GM18498 (cell line): ENCODE measurements around the gene PHKB.
"Not testable (repeated sequence)": the region's sequence is repeated elsewhere in the genome, so short reads cannot be mapped to it uniquely, and the experiment has no call there.

Source experiments
- ATAC-seq: cut with Tn5 transposase; IDR thresholded peaks from one replicate; pipeline ENCODE4 v1.9.1; 2021; ENCODE audit warnings: mild to moderate bottlenecking, moderate library complexity; ENCODE audit not compliant: unreplicated experiment

The PHKB gene

DNA sequence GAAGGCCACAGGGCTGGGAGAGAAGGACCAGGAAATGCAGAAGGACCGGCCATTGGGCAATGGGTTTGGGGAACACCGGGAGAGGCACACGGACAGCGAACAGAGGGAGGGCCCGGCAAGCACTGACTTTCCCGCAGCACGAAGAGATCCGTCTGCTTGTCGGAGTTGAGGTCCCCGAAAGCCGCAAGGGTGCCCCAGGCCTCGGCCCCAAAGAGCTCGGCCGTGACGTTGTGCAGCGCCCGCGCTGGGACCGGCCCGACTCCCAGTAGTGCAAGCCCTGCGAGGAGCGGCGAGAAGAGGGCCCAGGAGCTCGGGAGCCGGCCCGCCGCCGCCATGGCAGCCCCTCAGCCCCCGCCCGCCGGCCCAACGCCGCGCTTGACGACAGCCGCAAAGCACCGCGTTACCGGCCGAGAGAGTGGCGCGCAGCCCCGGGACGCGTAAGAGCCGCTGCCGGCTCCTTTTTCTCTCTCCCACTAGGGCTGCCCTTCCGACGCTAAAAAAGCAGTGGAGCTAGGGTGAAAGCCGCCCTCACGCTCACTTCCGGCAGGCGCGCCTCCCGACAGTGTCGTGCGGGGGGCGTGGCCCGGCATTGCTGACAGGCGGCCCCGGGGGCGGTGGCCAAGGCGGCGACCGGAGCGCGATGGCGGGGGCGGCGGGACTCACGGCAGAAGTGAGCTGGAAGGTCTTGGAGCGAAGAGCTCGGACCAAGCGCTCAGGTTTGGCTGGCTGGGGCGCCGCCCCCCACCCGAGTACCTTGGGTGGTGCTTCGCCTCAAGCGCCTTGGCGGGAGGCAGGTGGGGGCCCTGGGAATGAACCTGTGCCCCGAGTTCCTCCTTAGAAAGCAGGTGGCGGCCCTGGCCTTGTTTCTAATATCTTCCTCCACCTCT lies at the start of gene PHKB, which contains the start of gene ITFG1:
TSS of gene PHKB (plus strand) at position 621 of the 887 bp plus-strand sequence. CDS start at position 641, 20 bp downstream.
TSS of gene ITFG1 (minus strand) at position 353 of the 887 bp plus-strand sequence. CDS start at position 335, 18 bp downstream.
- peak; percentile 80 for ATAC-seq

DNA sequence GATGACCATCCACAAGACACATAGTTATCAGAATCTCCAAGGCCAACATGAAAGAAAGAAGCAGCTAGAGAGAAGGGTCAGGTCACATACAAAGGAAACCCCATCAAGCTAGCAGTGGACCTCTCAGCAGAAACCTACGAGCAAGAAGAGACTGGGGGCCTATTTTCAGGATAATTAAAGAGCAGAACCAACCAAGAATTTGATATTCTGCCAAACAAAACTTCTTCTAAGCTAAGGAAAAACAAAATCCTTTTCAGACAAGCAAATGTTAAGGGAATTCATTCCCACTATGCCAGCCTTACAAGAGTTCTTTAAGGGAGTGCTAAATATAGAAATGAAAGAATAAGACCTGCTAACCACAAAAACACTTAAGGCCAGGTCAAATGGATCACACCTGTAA lies 48.1 kb upstream of the PHKB start:
- no peak for ATAC-seq

DNA sequence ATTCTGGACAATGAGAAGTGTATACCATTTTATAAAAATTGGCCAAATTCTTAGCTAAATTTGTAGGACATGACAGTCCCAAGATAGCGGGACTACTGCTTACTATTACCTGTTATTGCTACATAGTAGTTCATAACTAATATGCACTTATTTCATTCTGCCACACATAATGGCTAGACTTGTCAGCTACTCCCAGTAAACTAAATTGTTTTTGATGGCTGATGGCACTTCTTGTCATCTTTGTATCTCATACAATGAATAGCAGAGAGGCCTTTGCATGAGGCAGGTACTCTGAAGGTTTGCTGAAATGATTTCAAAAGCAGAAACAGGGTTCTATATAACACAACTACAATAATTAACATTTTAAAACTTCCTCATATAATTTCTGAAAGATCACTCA lies 44.3 kb upstream of the PHKB start:
- ATAC-seq, result no peak

DNA sequence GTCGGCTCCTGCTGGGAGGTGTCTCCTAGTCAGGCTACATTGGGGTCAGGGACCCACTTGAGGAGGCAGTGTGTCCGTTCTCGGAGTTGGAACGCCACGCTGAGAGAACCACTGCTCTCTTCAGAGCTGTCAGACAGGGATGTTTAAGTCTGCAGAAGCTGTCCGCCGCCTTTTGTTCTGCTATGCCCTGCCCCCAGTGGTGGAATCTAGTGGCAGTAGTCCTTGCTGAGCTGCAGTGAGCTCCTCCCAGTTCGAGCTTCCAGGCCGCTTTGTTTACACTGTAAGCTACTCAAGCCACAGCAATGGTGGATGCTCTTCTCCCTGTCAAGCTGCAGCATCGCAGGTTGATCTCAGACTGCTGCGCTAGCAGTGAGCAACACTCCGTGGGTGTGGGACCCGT lies 36.3 kb upstream of the PHKB start:
- no peak for ATAC-seq

DNA sequence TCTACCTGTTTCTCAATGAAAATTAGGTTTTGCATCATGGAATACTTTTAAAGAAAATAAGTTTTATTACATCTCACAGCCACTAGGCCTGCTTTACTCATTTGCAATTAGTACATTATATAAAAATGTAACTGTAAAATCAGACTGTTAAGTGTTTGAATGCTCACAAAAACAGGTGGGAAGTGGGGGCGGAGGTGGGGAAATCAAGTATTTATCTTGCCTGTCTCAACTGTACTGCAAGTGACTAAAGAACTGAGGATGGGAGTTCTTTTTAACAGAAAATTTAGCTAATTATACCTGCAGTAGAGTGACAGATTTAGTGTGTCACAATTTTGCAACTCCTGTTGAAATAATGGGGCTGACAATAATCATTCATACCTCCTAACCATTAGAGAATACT lies 34.3 kb upstream of the PHKB start:
- no peak for ATAC-seq

DNA sequence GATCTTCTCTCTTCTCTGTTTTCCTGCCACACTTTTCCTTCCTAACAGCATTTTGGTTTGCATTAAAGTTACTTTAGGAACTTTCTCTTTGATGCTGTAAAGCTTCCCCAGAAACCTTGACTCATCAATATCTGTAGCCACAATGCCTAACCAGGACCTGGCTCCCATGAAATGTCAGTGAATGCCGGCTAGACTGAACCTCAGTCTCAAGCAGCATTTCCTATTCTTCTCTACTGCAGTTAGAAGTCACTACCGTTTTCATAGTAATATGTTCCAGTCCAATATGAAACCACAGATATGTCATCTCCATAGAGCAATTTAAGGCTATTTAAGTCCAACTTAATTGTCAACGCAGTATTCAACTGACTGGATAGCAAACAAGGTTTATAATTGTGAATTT lies 29.2 kb upstream of the PHKB start:
- ATAC-seq, result no peak

DNA sequence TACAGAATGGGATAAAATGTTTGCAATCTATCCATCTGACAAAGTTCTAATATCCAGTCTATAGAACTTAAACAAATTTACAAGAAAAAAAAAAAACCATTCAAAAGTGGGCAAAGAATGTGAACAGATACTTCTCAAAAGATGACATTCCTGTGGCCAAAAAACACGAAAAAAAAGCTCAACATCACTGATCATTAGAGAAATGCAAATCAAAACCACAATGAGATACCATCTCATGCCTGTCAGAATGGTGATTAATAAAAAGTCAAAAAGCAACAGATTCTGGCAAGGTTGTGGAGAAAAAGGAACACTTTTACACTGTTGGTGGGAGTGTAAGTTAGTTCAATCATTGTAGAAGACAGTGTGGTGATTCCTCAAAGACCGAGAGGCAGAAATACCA lies 26.9 kb upstream of the PHKB start:
- not testable (repeated sequence) for ATAC-seq

DNA sequence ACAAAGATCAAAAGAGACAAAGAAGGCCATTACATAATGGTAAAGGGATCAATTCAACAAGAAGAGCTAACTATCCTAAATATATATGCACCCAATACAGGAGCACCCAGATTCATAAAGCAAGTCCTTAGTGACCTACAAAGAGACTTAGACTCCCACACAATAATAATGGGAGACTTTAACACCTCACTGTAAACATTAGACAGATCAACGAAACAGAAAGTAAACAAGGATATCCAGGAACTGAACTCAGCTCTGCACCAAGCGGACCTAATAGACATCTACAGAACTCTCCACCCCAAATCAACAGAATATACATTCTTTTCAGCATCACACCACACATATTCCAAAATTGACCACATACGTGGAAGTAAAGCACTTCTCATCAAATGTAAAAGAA lies 21.1 kb upstream of the PHKB start:
- not testable (repeated sequence) for ATAC-seq

DNA sequence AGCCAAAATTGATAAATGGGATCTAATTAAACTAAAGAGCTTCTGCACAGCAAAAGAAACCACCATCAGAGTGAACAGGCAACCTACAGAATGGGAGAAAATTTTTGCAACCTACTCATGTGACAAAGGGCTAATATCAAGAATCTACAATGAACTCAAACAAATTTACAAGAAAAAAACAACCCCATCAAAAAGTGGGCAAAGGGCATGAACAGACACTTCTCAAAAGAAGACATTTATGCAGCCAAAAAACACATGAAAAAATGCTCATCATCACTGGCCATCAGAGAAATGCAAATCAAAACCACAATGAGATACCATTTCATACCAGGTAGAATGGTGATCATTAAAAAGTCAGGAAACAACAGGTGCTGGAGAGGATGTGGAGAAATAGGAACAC lies 18.2 kb upstream of the PHKB start:
- not testable (repeated sequence) for ATAC-seq

DNA sequence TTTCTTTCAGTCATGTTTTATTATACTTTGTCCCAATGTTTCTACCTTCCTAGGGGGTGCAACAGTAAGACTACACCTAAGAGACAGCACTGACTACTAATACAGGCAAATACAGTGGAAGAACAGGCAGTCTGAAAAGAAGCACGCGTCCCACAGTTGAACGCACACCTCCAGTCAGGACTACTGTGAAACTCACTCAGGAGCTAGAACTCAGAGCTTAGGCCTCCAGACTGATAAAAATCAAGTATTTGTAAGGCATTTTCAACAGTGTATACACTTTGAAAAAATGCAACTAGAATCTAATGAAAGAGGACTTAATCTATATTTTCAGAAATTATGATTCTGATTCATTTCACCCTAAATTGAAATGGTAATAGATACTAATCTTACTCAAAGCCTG lies 14.7 kb upstream of the PHKB start:
- no peak for ATAC-seq

DNA sequence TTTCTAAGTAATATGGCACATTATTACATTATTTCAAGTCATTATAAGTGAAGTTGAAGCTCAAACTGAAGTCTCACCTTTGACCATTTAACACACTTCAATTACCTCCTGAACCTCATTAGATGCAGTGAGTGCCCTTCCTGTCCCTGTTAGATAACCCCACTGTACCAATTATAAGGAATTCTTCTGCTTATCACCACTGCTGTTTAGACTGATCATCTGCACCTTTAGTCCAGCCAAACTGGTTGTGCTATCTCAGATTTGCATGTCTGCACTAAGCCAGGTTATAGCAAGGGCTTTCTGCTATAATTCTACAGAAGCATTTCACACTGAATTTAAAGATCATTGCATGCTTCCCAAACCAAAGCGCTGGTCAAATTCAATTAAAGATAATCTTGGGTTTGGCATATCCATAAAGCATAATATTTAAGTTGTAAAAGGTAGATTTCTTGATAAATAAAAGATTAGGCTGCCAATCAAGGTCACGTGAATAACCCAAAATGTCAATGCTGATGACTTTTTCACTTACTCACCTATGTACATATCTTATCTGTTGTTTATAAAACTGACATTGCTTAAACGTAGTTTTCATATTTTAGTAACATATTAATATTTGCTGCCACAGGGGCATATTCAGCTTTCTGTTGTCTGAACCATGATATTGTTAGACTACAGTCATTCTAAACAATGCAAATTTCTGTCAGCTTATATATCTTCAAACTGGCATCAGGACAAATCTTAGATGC lies 12.1 kb upstream of the PHKB start:
- ATAC-seq, result no peak

DNA sequence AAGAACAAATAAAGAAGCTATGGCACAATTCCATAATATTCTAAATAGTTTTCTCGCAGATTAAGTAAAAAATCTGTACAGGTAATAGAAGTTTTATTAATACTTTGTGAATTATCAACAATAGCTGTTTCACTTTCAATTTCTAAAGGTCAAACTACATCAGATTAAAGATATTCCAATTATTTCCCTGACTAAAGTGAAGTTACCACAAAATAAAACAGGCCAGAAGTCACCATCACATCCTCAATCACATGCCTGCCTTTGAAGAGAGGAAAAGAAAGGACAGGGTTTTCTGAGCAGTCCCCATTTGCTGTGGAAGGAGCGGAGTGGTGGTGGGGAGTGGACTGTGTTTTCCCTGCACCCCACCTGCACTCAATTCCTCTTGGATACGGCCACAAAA lies 11.3 kb upstream of the PHKB start:
- no peak for ATAC-seq

DNA sequence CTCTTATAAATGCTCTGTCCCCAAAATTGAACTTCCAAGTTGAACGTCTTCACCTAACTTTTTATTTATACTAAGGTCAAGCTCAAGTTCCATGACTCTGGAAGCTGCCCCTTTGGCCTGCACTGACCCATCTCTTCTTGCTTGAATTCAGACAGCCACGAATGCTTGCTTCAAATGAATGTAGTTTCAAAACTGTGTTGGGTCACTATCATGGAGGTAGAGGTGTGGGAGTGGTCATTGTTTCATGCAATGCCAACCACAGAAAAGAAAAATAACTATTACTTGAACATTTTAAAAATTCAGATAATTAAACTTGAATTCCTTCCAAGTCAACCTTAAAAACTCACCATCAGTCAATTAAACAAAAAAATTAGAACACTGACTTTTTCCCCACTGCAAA lies 2.8 kb upstream of the PHKB start:
- ATAC-seq, result no peak

DNA sequence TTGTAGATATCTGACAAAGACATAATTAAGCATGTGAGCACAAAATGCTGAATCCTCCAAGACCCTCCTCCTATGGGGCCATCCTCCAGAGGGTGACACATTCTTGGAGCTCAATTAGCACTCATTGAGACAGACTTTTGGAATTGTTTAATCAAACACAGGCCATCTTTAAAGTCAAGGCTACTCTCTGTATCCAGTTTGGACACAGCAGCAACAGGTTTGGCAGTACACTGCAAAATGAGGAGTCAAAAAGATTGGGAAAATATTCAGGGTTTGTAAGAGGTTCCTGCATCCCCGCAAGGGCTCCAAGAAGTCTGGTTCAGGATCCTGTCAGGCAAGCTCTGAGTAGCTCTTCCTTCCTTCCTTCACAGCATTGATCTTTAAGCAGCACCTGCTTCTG lies 1.5 kb upstream of the PHKB start:
- no peak for ATAC-seq

DNA sequence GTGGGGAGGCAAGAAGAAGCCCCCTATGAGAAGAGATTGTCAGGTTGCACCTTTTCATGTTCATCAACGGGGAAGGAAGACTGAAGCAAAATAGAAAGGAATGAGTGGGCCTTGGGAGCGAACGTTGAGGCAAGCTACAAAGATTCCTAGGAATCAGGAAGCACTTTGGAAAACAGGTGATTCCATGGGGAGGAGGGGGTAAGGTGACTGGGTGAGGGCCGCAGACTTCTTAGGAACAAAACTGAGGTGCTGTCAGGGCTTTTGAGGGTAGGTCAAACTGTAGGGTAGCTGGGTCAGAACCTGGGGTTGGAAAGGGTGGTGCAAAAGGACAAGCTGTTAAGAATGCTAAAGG lies 796 bp upstream of the PHKB start:
- no peak for ATAC-seq

DNA sequence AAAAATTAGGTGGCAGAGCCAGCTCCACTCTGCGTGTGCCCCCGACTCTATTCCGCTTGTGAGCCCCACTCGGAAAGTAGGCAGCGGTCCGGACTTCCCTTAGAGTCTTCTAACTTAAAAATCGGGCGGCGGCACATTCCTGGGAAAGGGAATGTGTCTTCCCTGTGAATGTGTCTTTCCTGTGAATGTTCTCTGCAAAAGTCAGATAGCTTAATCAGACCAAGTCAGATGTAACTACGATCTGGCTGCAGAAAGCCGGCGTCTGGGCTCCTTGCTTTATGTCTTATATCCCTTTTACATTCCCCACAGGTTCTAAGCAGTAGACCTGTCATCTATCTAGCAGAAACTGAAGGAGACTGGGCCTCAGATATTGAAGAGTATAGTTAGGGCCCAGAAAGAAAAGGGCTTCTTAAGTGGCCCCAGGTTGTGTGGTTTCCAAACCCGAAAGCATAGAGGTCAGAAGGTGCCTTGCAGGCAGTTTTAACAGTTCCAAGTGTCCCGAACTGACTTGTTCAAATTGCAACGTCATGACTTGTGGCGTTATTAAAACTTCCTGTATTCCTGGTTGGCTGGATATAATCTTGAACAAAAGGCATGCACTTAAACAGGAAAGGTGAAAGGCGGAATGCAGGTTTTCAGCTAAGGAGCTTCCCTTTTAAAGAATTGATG lies 601 bp downstream of the PHKB start:
- ATAC-seq, result peak; percentile 29

DNA sequence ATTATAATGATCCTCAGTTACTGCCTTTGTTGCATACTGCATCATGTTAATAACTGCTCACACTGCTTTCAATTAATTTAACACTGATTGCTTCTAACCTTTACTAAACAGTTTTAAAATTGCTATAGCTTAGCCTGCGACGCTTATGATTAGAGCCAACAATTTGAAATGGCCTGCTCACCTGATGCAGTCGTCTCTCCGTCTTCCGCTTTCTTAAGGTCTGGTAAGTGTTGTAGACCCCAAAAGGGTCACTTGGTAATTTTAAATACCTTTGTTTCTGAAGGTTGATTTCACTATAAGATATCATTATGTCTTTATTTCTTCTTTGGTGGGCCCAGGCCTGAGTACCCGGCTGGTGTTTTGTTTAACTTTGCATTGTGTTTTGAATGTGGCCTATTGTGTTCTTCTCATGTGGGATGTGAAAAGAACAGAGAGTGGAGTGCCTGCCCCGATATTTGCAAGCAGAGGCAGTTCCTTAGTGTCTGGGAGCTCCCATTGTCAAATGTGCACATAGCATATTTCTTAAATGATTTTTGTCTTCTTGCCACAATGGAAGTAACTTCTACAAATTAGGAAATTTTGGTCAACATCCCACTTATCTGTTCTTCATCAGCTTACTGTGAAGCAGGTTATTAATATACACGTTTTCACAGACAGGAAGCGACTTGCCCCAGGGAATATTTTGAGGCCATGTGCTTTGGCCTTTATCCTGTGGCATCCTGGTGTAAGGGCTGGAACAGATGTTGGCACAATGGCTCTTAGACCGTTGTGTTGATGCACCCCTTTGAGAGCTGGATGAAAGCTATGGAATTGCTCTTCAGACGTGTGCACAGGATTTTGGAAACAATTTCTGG lies 2.9 kb downstream of the PHKB start:
- ATAC-seq, result no peak

DNA sequence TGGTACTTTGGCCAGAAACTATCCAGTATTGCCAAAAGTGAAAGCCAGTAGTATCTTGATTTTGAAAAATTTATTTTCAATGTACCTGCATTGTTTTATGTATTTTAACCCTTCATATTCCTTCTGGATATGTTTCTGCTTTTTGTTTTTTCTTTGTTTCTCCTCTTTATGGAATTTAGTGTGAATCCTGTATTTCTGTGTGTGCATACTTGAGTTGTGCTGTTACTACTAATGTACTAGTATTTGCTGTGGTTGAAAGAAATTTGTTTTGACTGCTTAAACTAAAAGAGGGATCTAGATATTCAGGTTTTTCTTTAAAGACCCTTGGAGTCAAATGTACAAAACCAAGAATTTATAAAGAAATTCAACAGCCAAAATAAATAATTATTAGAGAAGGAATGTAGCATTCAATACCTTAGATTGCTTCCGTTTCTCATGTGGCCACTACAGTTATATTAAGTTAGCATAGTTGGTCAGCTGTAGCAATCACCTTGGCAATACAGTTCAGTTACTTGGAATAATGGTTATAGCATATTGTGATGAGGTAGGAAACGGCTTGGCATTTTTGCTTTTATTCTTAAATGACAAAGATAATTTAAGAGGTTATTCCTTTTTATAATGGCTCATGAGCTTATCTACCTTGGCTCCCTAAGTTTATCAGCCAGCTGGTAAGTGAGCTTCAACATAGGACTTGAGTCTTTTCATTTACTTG lies 4.9 kb downstream of the PHKB start:
- ATAC-seq, result no peak

DNA sequence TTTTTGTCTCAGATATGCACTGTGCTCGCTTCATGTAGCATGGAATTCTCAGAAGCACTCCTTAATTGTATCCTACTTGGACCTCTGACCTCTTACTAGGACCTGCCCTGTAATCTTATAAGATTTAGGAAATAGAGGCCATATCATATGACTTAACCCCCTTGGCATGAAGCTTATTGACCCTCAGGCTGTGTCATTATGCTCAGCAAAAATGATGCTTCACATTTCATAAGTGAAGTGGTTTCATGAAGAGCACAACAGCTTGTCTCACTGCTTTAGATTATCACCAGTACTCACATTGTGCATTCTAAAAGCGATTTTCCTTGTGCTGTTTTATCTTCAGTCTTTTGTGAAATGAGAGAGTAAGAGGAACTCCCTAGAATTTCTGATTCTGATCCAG lies 6.4 kb downstream of the PHKB start:
- ATAC-seq, result no peak

DNA sequence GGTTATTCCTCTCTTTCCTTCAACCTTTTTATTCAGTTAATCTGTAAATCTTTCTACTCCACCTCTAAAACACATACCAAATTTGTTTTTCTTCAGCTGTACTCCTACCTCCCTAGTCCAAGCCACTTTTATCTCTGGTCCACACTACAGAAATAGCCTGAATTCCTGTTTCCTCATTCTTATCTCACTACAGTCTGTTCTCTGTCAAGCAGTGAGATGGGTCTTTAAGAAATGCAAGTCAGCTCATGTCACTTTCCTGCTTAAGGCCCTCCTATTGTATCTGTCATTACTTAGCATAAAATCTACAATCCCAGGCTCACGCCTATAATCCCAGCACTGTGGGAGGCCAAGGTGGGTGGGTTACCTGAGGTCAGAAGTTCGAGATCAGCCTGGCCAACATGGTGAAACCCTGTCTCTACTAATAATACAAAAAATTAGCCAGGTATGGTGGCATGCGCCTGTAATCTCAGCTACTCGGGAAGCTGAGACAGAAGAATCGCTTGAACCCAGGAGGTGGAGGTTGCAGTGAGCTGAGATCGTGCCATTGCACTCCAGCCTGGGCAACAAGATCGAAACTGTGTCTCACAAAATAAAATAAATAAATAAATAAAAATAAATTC lies 7.0 kb downstream of the PHKB start:
- not testable (repeated sequence) for ATAC-seq
